Measurements from ENCODE around the gene C22orf39.

The C22orf39 gene

GRCh38 chr22:19396934-19397733, 50.4 kb downstream of the C22orf39 start:
- no peak for DNase-seq

GRCh38 chr22:19396561-19396933, 51.0 kb downstream of the C22orf39 start:
- DNase-seq = no peak

GRCh38 chr22:19395276-19395675, 52.2 kb downstream of the C22orf39 start:
- no peak for DNase-seq

- DNase-seq = no peak
Observed at GRCh38 chr22:19394274-19395050, 53.0 kb downstream of the C22orf39 start.

GRCh38 chr22:19393704-19394103, 53.8 kb downstream of the C22orf39 start:
- no peak for DNase-seq

Data from NCI-H748 treated with DMSO at 0.1 percent for 48 hours (cell line).